Progenitor cell of endocrine pancreas (in vitro differentiated cells): Measurements from ENCODE around the gene FUT8. TPM values are rescaled to one million over a fixed set of nuclear protein-coding genes. Genes with fewer than 3 reads are reported as not detected.

ENCODE experiments used
- DNase-seq: peaks from one replicate; pipeline ENCODE4 v3.0.0; 2021; ENCODE audit warnings: low spot score; ENCODE audit not compliant: unreplicated experiment
- H3K27ac Mint-ChIP-seq: 2 replicates; pipeline ENCODE4 v1.8.0; 2021; ENCODE audit warnings: mild to moderate bottlenecking, moderate library complexity, mixed read lengths
- H3K27me3 Mint-ChIP-seq: 2 replicates; pipeline ENCODE4 v1.8.0; 2021; ENCODE audit warnings: mixed read lengths
- H3K36me3 Mint-ChIP-seq: 2 replicates; pipeline ENCODE4 v1.8.0; 2022; ENCODE audit warnings: mixed read lengths; ENCODE audit not compliant: insufficient read depth
- H3K4me1 Mint-ChIP-seq: 2 replicates; pipeline ENCODE4 v1.8.0; 2021; ENCODE audit warnings: low read depth, mixed read lengths
- H3K4me3 Mint-ChIP-seq: 2 replicates; pipeline ENCODE4 v1.8.0; 2021; ENCODE audit warnings: low read depth, mild to moderate bottlenecking, moderate library complexity, mixed read lengths
- H3K9me3 Mint-ChIP-seq: 2 replicates; pipeline ENCODE4 v1.8.0; 2021; ENCODE audit warnings: low read depth, mixed read lengths
- total RNA-seq: library from RNA; stranded (reverse); gene quantifications from 2 replicates; pipeline ENCODE4 v1.2.1, GENCODE V29; 2021
- TF ChIP-seq, protein P1 (sequence below): fragments of 200-600 bp; sonication (generic); IDR thresholded peaks from one replicate; pipeline ENCODE4 v1.5.0; 2021; ENCODE audit warnings: antibody characterized with exemption, mild to moderate bottlenecking; ENCODE audit not compliant: unreplicated experiment

The FUT8 gene
- total RNA-seq, 1 donor from 2014 or later: 38.8 TPM

GRCh38 chr14:65415613-65416012 lies 3.1 kb downstream of the FUT8 start:
- Mint-ChIP-seq H3K9me3 (no peaks in the 10 kb centered on the region), H3K4me1 (peaks cover 6% of the 10 kb centered on the region), H3K27me3 (peaks cover 10% of the 10 kb centered on the region), H3K36me3 (no peaks in the 10 kb centered on the region), H3K27ac (no peak overlapping the region), H3K4me3 (no peak overlapping the region)
- DNase-seq: no peak
- TF ChIP-seq, protein P1, sequence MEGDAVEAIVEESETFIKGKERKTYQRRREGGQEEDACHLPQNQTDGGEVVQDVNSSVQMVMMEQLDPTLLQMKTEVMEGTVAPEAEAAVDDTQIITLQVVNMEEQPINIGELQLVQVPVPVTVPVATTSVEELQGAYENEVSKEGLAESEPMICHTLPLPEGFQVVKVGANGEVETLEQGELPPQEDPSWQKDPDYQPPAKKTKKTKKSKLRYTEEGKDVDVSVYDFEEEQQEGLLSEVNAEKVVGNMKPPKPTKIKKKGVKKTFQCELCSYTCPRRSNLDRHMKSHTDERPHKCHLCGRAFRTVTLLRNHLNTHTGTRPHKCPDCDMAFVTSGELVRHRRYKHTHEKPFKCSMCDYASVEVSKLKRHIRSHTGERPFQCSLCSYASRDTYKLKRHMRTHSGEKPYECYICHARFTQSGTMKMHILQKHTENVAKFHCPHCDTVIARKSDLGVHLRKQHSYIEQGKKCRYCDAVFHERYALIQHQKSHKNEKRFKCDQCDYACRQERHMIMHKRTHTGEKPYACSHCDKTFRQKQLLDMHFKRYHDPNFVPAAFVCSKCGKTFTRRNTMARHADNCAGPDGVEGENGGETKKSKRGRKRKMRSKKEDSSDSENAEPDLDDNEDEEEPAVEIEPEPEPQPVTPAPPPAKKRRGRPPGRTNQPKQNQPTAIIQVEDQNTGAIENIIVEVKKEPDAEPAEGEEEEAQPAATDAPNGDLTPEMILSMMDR: no peak

GRCh38 chr14:65419593-65420252 lies 7.2 kb downstream of the FUT8 start:
- H3K9me3 Mint-ChIP-seq: no peaks in the 10 kb centered on the region
- no peak overlapping the region for H3K27ac Mint-ChIP-seq
- TF ChIP-seq, protein P1: no peak
- H3K4me3 Mint-ChIP-seq: no peak overlapping the region
- H3K36me3 Mint-ChIP-seq: peaks cover 1% of the 10 kb centered on the region
- no peak for DNase-seq
- H3K27me3 Mint-ChIP-seq: no peaks in the 10 kb centered on the region
- no peaks in the 10 kb centered on the region for H3K4me1 Mint-ChIP-seq

- Mint-ChIP-seq H3K27ac (no peak overlapping the region), H3K4me3 (no peak overlapping the region), H3K4me1 (no peaks in the 10 kb centered on the region), H3K27me3 (no peaks in the 10 kb centered on the region), H3K9me3 (no peaks in the 10 kb centered on the region), H3K36me3 (peaks cover 1% of the 10 kb centered on the region)
- TF ChIP-seq, protein P1: no peak
- no peak for DNase-seq
Observed at GRCh38 chr14:65421201-65421981, 8.9 kb downstream of the FUT8 start.

DNA sequence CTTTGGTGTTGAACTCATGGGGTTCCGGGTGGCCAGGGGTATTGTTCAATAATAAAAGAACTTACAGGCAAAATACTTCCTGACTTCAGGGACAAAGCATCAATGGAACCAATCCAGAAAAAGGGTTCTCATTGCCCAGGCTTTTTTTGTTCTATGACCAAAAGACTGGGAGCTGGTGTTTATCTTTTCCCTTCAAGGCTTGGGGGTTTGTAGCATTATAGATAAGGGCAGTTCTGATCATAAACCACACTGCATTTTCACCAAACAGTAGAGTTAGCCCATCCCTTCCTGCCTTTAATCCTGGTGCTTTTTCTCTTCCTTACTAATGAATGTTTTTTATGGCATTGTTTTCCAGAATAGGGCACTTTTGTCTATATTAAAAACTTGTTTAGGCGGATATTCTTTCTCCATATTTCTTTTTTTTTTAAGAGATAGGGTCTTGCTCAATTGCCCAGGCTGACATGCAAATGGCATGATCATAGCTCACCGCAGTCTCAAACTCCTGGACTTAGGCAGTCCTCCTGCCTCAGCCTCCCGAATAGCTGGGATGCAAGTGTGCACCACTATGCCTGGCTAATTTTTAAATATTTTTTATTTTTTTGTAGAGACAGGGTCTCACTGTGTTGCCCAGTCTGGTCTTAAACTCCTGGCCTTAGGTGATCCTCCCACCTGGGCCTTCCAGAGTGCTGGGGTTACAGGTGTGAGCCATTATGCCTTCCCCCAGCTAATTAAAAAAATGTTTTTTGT lies 9.7 kb downstream of the FUT8 start:
- H3K27ac Mint-ChIP-seq: no peak overlapping the region

GRCh38 chr14:65423982-65424381 lies 11.5 kb downstream of the FUT8 start:
- Mint-ChIP-seq H3K27me3 (no peaks in the 10 kb centered on the region), H3K4me3 (no peak overlapping the region), H3K4me1 (no peaks in the 10 kb centered on the region), H3K36me3 (peaks cover 3% of the 10 kb centered on the region), H3K9me3 (no peaks in the 10 kb centered on the region), H3K27ac (no peak overlapping the region)
- DNase-seq: no peak
- TF ChIP-seq, protein P1: no peak

More for the DNA sequence above, 9.7 kb downstream of the FUT8 start:
- DNase-seq: no peak
- H3K9me3 Mint-ChIP-seq: no peaks in the 10 kb centered on the region
- TF ChIP-seq, protein P1: no peak
- no peaks in the 10 kb centered on the region for H3K4me1 Mint-ChIP-seq
- peaks cover 3% of the 10 kb centered on the region for H3K36me3 Mint-ChIP-seq
- H3K4me3 Mint-ChIP-seq: no peak overlapping the region
- no peaks in the 10 kb centered on the region for H3K27me3 Mint-ChIP-seq
